C4-2B (cell line): Measurements from ENCODE around the gene TMEM270.

Source experiments
- ZFX ChIP-seq: fragments of 450-650 bp; IDR thresholded peaks from 2 replicates; pipeline ENCODE4 v1.6.1; 2017
- TF ChIP-seq, protein P1 (sequence below): fragments of 450-650 bp; conservative IDR thresholded peaks from 2 replicates; pipeline ENCODE4 v1.5.1; 2017; ENCODE audit warnings: mild to moderate bottlenecking

DNA sequence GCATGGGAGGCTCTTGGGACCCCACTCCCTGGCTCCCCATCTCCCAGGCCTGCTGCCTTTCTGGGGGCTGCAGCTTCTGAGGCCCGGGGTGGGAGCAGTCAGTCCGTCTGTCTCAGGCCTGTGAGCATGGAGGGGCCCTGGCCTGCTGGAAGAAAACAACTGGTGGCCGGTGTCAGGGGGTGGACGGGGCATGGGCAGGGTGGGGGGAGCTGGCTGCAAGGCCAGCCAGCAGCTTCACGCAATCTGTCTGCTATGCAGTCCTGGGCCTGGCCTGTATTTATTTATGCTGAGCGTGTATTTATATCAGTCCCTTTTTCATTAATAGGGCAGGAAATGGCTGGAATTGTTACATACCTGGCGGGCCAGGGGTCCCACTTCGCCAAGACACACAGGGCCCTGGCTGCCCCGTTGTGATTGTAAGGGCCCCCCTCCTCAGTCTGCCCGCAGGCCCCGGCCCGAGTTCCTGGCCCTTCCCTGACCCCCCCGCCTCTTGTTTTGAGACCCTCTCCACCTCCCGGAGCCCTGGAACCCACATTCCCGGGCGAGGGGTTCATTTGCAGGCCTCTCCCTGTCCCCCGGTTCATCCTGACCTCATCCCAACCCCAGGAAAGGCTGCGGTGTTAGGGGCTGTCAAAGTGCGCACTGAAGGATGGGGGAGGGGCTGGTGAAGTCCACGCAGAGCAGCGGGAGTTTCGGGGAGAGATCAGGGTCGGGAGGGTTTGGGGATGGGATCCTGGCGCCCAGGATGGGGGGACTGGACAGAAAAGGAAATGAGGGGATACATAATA is 8.2 kb downstream of the TMEM270 start:
- TF ChIP-seq, protein P1, sequence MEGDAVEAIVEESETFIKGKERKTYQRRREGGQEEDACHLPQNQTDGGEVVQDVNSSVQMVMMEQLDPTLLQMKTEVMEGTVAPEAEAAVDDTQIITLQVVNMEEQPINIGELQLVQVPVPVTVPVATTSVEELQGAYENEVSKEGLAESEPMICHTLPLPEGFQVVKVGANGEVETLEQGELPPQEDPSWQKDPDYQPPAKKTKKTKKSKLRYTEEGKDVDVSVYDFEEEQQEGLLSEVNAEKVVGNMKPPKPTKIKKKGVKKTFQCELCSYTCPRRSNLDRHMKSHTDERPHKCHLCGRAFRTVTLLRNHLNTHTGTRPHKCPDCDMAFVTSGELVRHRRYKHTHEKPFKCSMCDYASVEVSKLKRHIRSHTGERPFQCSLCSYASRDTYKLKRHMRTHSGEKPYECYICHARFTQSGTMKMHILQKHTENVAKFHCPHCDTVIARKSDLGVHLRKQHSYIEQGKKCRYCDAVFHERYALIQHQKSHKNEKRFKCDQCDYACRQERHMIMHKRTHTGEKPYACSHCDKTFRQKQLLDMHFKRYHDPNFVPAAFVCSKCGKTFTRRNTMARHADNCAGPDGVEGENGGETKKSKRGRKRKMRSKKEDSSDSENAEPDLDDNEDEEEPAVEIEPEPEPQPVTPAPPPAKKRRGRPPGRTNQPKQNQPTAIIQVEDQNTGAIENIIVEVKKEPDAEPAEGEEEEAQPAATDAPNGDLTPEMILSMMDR, result no peak
- no peak for TF ChIP-seq ZFX
